GM18868 (cell line): ENCODE data around the gene CDC6.

Experiments used
- ATAC-seq: cut with Tn5 transposase; IDR thresholded peaks from one replicate; pipeline ENCODE4 v1.9.1; 2021; ENCODE audit warnings: mild to moderate bottlenecking, moderate library complexity; ENCODE audit not compliant: unreplicated experiment

The CDC6 gene

DNA sequence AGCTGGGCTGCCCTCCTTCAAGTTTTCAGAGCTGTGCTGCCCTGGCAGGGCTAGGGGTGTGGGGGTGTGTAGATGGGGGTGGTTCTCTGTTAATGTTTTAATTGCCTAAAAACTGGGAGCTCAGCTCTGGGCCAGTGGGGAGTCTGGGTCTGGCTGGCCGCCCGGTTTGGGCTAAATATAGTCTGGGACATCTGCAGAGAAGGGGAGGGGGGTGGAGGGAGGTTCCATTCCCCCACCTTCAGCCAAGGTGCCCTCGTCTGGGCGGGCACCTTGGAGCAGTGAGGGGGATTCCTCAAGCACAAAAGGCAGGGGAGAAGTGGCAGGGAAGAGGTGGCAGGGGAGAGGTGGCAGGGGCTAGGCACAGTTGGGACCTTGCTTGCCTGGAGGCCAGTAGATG is 34.3 kb downstream of the CDC6 start:
- ATAC-seq = no peak

DNA sequence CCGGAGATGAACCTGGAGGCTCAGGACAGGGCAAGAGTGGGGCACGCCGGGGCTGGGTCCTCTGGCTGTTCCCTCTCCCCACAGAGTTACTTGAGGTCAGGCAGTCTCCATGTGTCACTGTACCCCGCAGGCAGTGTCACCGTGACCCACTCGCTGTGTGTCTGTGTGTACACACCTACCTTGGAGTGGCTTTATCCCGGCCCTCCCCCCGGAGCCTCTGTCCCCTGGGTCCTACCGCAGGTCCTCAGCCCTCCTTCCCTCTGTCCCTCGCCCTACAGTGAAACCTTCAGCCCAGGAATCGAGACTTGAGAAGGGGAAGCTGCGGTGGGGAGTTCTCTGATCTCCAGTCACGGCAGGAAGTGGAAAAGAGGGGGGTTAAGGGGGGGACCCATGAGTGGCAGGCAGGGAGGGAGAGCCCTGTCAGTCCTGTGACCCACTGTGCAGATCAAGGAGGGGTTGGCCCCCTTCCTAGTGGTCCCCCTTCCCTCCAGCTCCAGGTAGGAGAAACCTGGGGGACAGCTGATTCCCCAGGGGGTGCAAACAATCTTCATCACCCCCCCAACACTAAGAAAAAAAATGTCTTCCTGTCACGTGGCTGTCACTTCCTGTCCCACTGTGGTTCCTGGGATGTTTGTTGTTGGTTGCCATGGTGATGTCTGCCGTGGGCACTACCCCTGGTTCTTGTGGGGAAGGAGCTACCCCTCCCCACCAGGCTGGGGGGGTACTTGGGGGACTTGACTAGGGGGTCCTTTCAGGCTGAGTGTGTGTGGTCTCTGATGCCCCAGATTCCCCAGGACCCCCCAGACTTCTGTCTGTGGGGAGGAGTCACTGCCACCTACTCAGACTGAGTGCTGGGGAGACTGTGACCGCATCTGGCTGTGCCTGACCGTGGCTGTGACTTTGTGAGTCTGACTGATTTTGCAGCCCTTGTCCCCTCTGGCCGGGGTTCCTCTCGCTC is 35.0 kb downstream of the CDC6 start:
- ATAC-seq = no peak

DNA sequence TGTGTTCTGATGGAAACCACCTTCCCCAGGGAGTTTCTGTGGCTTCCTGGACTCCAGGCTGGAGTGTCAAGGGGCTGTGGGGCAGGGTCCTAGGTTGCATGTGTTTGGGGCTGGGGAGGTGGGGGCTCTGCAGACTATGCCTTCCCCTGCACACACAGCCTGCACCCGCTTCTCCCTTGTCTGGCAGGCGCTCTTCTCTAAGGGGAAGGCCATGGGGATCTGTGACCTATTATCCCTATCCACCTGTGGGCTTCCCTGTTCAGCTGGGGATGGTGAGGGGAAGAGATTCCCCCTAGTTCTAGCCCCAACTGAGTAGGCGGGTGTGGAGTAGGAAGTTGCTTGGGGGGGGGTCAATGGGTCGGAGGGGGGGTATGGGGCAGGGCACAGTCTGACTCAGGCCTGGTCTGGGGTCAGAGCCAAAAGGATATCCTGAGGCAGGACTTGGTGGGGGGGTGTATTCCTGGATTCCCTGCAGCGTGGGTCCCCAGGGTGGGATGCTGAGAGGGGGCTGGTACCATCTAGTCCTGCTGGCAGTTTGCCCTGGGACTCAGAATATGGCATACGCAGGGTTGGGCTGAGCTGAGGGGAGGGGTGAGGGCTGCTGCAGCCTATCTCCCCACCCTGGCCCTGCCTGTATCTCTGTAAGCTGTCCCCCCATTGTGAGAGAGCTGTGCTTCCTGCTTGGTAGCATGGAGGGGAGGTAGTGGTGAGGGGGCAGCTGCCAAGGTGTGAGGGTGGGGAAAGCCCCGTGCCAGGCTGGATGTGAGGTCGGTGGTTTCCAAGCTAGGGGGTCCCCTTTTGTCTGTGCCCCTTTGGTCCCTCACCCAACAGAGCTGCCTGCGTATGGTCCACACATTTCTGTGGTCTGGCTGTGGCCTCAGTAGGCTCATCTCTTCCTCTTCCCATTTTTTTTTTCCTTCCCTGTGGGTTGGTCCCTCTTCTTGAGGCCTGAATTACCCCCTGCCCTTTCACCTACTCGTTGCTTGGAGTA is 36.0 kb downstream of the CDC6 start:
- ATAC-seq = no peak

DNA sequence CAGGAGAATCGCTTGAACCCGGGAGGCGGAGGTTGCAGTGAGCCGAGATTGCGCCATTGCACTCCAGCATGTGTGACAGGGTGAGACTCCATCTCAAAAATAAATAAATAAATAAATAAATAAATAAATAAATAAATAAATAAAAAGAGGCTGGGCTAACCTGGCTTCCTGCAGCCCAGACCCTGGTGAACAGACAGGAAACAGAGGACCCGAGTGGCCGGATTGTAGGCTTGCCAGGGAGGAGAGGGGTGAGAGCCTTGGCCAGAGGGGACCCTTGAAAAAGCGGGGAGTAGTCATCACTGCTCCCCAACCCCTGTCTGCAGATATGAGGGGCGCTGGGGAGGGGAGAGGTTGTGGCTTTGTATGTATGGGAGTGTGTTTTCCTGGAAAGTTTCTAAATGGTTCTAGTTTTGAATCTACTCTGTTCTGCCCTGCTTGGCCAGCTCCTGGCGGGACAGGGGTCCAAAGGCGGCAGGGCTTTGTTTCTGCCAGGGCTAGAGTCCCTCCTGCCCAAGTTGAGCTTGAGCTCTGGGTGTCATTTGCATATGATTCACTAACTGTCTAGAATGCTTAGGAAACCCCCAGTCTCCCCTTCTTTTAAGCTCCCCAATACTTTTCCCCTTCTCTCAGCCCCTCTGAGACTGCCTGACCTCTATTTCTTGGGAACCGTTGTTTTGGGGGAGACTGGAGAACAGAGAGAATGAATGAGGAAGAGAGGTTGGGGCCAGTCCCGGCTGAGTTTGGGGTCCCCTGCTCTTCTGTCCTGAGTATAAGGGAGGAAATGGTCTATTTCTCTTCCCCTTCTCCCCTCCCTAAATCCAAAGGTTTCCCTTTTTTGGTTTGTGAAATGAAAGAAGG is 37.7 kb downstream of the CDC6 start:
- ATAC-seq = no peak

DNA sequence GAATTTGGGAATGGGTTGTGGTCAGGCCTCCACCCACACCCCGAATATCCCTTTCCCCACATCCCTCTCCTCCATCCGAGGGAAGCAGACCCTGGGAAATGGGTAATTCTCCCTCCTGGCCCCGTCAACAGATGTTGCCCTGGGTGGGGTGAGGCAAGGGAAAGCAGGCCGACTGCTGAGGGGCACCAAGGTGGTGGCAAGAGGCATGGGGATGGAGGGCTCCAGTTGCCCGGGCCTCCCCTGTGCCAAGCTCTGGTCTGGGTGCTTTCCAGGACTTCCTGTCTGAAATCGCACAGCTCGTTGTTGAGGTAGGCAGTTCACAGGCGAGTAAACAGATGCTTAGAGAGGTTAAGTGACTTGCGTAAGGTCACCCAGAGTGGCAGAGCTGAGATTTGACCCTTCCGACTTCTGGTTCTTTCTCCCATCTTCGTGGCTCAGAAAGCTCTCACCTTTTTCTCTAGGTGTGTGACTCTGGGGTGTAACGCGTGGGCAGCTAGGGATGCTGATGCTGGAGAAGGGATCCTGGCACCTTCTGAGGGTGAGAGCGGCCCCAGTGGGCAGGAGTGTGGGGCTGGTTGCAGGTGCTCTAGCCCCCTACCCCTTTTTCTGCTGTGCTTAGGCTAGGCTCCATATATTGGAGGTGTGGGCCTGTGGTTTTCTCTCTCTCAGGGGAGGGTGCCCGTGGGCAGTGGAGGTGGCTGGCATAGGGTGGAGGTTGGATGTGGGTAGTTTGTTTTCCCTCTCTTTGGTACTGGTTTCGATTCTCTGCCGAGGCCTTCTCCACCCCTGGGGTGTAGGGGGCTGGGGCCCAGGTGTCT is 38.5 kb downstream of the CDC6 start:
- peak; percentile 24 for ATAC-seq

DNA sequence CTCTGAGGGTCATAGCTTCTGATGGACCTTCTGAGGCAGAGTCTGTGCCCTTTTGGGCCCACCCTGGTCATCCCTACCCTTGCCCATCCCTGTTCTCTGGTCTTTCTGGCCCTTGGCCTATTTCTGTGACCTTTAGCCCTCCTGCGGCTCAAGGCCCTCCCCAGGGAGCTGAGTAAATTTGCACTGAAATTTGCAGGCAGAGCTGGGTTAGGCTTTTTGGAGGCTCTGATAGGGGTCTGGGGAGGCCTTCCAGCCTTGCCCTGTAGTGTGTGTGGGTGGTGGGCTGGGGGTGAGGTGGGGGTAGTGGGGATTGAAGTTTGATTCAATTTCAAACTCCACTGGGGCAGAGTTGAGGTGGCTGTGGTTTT is 39.1 kb downstream of the CDC6 start:
- ATAC-seq = no peak

DNA sequence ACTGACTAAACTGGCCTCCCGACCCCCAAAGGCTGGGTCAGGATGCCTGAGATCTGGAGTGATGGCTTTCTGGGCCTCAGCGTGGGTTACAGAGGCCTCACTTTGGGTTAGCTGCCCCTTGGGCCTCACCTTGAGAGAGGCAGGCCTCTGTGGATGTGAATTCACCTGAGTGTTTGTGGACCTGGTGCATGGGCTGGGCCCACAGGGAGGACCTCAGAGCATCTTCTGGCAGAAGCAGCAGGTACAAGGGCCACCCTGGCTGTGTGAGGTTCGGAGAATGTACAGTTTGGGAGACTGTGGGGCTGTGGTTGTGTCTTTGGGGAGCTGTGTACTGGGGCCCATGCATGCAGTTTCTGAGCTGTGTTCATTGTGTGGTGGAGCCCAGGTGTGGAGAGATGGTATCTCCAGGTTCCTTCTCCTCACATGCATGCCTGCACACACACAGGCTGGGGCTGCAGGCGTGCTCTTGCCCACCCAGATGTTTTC is 39.6 kb downstream of the CDC6 start:
- no peak for ATAC-seq

DNA sequence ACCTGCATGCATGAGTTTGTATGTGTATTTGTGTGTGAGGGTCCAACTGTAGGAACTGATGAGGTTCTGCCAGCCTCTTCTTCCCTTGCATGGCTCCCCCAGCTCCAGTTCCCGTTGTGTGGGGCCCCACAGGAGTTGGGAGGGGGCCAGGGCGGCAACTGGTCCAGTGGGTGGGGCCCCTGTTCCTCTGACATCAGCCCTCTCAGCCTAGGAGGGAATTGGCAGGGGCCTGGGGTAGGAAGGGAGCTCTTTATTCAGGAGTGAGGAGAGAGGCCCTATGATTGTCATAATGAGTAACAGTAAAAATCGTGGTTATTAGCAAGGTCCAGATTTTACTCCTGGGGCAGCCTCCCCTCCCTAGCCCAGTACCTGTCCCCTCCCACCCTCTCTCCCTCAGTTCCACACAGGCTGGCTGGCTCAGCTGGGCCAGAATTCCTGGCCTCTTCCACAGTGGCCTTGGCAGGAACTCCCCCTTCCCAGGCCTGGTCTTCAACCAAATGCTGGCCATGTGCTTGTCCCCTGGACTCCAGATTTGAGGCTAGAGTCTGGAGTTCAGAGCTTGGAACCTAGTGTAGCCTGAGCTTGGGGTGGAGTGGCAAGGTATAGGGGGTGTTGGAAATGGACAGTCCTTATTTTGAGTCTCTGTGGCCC is 40.2 kb downstream of the CDC6 start:
- no peak for ATAC-seq

DNA sequence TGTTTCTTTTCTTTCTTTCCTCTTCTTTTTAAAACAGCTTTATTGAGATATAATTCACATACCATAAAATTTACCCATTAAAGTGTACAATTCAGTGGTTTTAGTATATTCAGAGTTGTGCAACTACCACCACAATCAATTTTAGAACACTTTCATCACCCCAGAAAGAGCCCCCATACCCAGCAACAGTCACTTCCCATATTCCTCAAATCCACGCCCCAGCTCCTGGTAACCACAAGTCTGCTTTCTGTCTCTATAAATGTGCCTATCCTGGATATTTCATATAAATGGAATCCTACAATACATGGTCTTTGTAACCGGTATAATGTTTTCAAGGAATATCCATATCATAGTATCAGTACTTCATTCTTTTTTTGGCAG is 40.7 kb downstream of the CDC6 start:
- ATAC-seq = no peak

DNA sequence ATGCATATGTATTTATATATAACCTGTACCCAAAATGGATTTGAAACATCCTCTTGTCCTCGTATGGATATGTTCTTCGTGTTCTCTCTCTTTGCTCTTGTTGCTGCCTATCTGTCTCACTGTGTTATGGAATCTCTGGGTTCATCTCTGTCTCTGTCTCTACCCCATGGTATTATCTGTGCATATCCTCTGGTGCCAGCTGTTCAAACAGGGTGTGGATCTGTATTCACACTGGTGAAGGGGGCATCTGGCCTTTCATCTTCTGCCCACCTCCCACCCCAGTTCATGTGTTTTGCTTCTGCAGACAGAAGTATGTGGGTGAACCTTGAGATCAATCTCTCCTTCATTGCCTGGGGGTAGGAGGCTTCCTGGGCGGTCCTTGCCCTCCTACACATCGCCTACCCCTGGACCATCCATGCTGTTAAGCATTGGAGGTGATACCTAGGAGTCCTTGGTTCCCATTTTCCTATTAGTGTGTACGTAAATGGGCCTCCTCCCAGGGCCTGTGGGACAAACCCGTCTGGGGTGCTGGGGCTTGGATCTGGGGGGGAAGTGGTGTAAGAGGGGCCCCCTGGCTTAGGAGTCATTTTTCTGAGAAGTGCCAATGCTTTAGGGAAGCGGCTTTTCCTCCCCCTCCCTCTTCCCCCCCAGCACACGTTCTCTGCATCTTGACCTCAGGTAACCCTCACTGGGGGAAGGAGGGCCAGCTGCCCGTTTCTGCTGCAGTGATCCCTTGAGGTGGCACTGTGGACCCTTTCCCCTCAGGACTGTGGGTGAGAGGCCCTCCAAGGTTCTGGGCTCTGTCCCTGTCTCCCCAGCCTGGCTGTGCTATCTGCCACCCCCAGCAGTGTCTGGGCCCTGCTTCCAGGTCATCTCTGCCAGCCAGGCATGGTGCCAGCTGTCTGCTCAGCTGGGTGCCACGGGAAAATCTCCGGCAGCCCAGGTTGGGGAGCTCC is 42.4 kb downstream of the CDC6 start:
- no peak for ATAC-seq

DNA sequence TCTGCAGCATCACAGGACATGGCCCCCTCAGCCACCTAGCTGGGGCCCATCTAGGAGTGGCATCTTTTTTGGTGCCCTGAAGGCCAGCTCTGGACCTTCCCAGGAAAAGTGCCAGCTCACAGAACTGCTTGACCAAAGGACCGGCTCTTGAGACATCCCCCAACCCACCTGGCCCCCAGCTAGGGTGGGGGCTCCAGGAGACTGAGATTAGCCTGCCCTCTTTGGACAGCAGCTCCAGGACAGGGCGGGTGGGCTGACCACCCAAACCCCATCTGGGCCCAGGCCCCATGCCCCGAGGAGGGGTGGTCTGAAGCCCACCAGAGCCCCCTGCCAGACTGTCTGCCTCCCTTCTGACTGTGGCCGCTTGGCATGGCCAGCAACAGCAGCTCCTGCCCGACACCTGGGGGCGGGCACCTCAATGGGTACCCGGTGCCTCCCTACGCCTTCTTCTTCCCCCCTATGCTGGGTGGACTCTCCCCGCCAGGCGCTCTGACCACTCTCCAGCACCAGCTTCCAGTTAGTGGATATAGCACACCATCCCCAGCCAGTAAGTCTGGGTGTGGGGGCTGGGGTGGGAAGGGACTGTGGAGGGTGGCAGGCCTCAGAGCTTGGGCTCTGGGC is 43.3 kb downstream of the CDC6 start:
- no peak for ATAC-seq

DNA sequence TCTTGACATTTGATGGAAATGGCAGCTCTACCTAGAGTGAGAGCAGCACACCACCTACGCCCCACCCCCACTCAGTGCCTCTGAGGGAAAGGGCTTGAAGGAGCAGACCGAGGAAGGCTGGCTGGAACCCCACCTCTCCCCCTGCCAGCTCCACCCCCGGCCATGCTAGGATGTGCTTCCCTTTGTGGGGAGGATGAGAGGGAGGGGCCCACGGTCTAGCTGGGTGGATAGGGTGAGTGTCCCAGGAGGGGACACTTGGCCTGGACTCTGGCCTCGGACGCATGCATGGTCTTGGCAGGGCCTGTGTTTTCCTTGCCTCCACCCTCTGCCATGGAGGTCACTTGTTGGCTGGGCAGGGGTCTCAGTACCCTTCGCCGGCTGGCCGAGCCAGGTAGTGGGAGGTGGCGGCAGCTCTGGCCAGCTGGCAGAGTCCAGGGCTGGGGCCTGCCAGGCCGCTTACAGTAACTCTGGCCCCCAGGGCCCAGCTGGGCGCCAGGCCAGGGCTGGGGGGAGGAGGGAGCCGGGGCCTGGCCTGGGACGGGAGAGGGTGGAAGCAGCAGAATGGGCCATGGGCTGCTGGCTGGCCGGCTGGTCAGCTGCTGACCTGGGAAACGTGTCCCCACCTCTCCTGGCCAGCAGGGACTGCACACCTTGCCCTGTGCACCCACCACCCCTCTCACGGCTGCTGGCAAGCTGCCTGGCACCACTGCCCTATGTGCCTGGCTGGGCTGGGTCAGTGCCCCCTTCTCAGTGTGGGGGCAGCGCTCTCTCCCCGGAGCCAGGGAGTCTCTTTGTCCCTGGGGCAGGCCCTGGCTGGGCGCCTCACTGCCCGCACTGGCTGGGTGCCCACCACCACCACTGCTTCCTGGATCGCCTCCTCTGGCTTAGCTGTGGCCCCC is 44.3 kb downstream of the CDC6 start:
- ATAC-seq = no peak

DNA sequence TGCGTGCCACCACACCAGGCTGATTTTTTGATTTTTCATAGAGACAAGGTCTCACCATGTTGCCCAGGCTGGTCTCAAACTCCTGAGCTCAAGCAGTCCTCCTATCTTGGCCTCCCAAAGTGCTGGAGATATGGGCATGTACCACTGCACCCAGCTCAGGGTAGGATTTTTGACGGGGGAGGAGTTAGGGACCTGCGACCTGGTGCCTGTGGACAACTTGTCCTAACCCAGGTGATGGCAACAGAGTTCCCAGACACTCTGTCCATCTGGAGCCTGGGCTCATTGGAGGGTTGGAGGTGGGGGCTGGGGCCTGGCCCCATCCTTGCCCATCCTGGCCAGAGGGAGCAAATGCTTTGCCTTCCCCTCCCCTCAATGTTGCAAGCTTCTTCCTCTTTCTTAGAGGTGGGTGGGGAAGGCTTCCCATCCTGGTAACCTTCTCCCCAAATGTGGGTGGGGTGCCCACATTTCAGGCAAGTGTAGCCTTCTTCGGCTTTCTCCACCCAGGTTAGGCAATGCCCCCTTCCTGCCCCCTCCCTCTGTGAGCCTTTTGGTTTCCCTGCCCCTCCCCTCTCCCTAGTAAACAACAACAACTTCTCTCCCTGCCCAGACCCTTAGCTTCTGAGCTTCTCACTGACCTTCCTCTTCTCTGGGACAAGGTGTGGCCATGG is 46.2 kb downstream of the CDC6 start:
- no peak for ATAC-seq

DNA sequence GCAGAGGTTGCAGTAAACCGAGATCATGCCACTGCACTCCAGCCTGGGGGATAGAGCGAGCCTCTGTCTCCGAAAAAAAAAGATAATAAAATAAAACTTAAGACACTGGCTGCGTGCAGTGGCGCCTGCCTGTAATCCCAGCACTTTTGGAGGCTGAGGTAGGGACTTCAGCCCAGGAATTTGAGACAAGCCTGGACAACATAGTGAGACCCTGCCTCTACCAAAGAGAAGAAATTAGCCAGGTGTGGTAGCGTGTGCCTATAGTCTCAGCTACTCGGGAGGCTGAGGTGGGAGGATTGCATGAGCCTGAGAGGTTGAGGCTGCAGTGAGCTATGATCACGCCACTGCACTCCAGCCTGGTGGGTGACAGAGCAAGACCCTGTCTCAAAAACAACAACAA is 47.9 kb downstream of the CDC6 start:
- ATAC-seq = no peak

DNA sequence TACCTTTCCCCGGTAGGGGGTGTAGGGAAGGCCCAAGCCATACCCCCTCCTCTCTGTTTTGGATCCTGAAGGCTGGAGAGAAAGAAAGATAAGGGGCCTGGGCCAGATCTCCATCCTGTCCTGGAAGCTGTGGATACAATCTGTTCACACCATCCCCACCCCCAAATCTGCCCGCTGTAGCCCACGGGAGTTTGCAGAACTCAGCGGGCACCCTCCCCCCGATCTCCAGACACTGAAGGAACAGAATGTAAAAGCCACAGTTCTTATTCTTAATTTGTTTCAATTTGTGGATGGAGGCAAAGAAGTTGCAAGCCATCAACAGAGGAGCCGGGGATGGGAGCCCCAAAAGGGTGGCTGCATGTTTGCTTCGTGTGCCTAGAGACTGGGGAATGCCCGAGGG is 49.7 kb downstream of the CDC6 start:
- no peak for ATAC-seq

DNA sequence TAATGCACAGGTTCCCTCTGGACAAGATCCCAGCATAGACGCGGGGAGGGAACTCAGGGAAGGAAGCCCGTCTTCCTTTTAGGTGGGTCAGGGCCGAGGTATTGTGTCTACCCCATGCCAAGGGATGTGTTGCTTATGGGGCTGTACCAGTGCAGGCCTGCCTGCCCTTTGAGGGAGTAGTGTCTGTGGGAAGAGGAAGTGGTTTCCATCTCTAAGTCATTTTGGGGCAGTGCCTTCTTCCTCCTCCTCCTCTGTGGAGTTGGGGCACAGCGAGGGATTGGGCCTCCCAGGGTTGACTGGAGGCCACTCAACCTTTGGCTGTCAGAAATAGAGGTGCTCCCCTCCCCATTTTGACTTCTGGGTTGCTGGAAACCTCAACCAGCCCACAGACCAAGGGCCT is 50.4 kb downstream of the CDC6 start:
- ATAC-seq = no peak
